HG03039 (cell line): Measurements from ENCODE around the gene MCEMP1.
"Not testable (repeated sequence)": the region's sequence is repeated elsewhere in the genome, so short reads cannot be mapped to it uniquely, and the experiment has no call there.

Experiments
- ATAC-seq: cut with Tn5 transposase; IDR thresholded peaks from one replicate; pipeline ENCODE4 v1.9.1; 2021; ENCODE audit warnings: mild to moderate bottlenecking, moderate library complexity; ENCODE audit not compliant: unreplicated experiment

MCEMP1 gene

DNA sequence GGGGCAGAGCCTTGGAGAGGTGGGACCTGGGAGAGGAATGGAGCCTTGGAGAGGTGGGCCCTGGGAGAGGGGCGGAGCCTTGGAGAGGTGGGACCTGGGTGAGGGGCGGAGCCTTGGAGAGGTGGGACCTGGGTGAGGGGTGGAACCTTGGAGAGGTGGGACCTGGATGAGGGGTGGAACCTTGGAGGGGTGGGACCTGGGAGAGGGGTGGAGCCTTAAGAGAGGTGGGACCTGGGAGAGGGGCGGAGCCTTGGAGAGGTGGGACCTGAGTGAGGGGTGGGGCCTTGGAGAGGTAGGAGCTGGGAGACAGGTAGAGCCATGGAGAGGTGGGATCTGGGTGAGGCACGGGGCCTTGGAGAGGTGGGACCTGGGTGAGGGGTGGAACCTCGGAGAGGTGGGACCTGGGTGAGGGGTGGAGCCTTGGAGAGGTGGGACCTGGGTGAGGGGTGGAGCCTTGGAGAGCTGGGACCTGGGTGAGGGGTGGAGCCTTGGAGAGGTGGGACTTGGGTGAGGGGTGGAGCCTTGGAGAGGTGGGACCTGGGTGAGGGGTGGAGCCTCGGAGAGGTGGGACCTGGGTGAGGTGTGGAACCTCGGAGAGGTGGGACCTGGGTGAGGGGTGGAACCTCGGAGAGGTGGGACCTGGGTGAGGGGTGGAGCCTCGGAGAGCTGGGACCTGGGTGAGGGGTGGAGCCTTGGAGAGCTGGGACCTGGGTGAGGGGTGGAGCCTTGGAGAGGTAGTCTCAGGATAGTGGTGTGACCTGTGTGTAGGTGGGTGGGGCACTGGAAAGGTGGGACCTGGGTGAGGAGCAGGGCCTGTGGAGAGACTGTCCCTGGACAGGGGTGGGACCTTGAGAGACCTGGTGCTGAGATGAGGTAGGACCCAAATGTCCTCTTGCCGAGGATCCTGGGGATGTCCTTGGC lies 33.0 kb upstream of the MCEMP1 start:
- ATAC-seq: not testable (repeated sequence)

GRCh38 chr19:7644550-7644877 lies 32.4 kb upstream of the MCEMP1 start:
- no peak for ATAC-seq

DNA sequence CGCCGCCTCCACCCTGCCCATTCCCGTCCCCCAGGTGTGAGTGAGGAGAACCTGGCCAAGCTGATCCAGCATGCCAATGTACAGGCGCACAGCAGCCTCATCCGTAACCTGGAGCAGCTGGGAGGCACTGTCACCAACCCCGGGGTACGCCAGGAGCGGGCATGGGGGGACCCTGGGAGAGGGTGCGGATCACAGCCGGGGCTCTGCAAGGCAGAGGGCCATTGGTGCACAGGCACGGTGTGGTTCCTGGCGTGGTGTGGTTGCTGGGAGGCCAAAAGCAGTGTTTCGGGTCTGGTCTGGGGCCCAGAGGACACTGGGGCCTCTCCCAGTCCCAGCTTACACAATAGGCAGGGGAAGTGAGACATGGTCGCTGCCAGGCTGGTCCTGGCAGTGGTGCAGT lies 31.7 kb upstream of the MCEMP1 start:
- ATAC-seq: no peak

- ATAC-seq: no peak
These were observed 31.0 kb upstream of the MCEMP1 start for GRCh38 chr19:7645656-7646425.

DNA sequence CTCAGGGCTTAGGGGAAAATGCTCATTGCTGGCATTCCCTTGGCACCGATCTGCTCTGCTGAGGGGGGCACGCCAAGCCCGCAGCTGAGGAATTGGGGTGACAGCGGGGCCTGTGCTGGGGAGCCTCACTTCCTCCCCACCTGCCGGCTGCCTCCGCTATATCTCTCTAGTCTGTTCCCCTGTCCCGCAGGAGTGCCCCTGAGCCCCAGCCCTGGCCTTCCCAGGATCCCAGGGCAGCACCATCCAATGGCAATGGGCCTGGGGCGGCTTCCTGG lies 30.5 kb upstream of the MCEMP1 start:
- ATAC-seq: no peak

DNA sequence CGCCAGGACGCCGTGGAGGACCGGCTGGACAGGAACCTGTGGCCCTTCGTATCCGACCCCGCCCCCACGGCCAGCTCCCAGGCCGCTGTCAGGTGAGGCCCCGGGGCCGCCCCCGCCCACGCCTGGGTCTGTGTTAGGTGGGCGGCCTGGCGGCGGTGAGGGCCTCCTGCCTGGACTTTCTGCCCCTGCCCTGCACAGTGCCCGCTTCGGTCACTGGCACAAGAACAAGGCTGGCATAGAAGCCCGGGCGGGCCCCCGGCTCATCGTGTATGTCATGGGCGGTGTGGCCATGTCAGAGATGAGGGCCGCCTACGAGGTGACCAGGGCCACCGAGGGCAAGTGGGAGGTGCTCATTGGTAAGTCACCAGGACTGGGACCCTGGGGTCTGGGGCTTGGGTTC lies 29.7 kb upstream of the MCEMP1 start:
- no peak for ATAC-seq

DNA sequence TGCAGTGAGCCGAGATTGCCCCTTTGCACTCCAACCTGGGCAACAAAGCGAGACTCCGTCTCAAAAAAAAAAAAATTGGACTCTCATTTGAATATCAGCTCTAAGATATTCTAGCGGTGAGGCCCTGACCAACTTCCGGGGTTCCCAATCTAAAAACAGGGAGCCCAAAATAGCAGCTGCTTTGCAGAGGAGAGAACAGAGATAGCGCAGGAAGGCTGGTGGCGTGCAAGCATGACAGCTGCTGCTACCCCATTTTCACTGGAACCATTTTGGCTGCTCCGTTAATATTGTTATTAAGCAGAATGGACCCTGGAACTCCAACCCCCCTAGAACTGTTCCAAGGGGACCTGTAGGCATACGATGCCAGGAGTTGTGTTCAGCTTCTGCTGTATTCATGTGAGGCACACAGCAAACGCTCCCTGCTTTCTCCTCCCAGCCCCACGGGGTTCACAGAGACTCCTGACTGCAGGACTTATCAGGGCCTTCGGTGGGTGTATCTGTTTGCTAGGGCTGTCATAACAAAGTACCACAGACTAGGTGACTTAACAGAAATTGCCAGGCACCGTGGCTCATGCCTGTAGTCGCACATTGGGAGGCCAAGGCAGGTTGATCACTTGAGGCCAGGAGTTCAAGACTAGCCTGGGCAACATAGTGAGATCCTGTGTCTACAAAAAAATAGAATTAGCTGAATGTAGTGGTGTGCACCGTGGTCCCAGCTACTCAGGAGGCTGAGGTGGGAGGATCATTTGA lies 28.4 kb upstream of the MCEMP1 start:
- no peak for ATAC-seq

DNA sequence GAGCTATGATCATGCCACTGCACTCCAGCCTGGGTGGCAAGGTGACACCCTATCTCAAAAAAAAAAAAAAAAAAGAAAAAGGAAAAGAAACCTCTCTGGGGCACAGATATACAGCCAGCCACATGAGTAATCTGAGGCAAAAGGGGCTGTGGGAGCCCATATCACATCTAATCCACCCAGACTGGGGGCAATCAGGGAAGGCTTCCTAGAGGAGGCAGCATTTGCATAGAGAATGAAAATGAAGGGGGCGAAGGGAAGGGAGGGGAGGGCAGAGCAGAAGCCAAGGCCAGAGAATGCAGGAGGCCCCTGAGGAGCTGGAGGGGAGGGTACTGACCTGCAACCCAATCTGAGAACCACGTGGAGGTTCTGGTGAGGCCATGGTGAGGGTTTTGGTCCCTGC lies 26.7 kb upstream of the MCEMP1 start:
- no peak for ATAC-seq

GRCh38 chr19:7652061-7652641 lies 24.7 kb upstream of the MCEMP1 start:
- no peak for ATAC-seq

DNA sequence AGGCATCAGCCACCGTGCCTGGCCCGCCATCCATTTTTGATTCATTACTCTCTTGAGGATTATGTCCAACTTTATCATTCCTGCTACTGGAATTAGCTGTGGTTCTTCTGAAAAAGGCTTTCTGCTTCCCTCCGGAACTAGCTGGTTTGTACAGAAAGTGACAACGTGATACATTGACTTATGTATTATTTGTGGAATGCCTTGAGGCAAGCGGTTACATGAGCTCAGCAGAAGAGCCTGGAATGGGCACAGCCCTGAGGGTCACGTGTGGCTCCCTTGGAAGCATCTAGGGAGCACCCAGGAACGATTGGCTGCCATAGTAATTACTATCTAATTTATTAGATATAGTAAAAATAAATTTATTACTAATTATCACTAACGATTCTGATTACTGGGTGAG lies 22.5 kb upstream of the MCEMP1 start:
- no peak for ATAC-seq

DNA sequence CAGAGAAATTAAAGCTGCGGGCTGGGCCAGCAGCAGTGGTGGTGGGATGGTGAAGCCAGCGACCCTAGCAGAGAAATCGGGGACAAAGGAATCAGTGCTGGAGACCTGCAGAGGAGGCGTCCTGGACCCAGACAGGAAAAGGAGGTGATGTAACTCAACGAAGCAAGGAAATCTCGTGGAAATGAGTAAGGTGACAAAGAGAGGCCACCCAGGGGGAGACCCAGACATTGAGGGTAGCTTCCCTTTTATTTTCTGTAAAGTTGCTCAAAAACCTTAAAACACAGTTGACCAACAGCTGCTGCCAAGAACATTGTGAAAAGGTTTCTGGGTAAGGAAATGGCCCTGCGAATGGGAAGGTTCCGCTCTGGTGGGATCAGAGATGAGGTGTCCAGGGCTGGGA lies 21.3 kb upstream of the MCEMP1 start:
- no peak for ATAC-seq

GRCh38 chr19:7657131-7657751 lies 19.6 kb upstream of the MCEMP1 start:
- ATAC-seq: no peak

- ATAC-seq: no peak
These were observed 18.6 kb upstream of the MCEMP1 start for GRCh38 chr19:7658219-7658686.

DNA sequence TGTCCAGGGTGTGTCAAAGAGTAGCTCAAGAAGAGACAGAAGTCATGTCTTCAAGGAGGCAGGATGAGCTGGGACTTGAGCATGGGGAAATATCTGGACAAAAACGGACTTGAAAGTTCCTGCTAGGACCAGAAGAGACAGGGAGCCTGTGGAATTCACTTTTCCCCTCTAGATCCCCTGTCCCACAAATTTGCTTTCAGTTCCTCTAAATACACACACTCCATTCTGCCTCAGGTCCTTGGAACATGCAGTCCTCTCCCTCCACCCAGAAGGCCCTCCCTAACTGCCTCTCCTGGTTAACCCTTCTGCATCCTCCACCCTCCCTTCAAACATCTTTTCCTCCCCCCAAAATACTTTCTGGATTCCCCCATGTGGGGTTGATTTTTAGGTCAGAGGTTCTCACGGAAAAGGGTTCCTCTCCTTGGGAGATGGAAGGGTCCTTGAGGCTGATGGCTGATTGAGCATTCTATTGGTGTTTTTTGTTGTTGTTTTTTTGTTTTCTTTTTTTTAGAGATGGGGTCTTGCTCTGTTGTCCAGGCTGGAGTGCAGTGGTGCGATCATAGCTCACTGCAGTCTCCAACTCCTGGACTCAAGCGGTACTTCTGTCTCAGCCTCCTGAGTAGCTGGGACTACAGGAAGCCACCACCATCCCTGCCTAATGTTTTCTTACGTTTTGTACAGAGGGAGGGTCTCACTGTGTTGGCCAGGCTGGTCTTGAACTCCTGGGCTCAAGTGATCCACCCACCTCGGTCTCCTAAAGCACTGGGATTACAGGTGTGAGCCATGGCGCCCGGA lies 14.9 kb upstream of the MCEMP1 start:
- ATAC-seq: no peak

GRCh38 chr19:7662657-7663056 lies 14.2 kb upstream of the MCEMP1 start:
- no peak for ATAC-seq

DNA sequence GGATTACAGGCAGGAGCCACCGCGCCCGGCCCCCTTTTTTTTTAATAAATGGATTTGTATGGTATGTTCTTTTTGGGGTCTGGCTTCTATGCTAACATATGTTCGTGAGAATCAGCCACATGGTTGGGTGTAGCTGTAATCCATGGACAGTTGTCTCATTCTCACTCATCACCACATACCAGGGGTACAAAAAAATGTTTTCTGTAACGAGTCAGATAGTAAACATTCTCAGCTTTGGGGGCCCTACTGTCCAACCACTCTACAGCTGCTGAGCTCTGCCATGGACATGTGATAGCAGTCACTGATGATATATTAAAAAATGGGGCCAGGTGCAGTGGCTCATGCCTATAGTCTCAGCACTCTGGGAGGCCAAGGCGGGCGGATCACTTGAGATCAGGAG lies 13.2 kb upstream of the MCEMP1 start:
- no peak for ATAC-seq

- no peak for ATAC-seq
These were observed 11.8 kb upstream of the MCEMP1 start for GRCh38 chr19:7665076-7665475.

- ATAC-seq: no peak
These were observed 8.0 kb upstream of the MCEMP1 start, which contains the start of gene RETN for GRCh38 chr19:7668842-7669241. Gene RETN, plus strand, starts transcription at chr19:7669049. Its CDS starts 278 bp downstream, at chr19:7669327.

DNA sequence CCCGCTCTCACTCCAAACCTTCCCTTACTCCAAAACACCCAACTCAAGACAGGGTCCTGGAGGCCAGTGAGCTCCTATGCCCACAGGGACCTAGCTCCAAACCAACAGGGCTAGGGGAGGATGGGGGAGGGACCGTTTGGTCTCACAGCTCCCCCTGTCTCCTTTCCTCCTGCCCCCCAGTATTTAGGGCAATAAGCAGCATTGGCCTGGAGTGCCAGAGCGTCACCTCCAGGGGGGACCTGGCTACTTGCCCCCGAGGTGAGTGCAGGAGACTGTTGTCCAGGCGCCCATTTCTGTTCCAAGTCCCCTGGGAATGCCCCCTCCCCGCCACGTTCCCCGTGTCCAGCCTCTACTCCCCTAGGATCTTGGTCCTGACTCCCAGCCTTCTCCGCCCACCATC lies 7.2 kb upstream of the MCEMP1 start:
- ATAC-seq: no peak
